GM13976 (cell line): ENCODE data around the gene MINDY4B.
"Not testable (repeated sequence)": the region's sequence is repeated elsewhere in the genome, so short reads cannot be mapped to it uniquely, and the experiment has no call there.

Experiments used
- DNase-seq: peaks from one replicate; pipeline ENCODE4 v3.0.0; 2012; ENCODE audit warnings: low spot score
- CTCF ChIP-seq: IDR thresholded peaks from 2 replicates; pipeline ENCODE4 v1.5.1; 2012; ENCODE audit warnings: borderline replicate concordance, mild to moderate bottlenecking; ENCODE audit not compliant: insufficient read depth; ENCODE audit errors: extremely low read depth, missing control alignments, control extremely low read depth
- in situ Hi-C: fragments of 300-500 bp; cut with MboI; formaldehyde crosslinking; loops from one replicate; pipeline ENCODE4 v1.12.0; 2022; ENCODE audit warnings: low sequenced_read_pairs, mixed read lengths, inconsistent platforms; ENCODE audit not compliant: unreplicated experiment

Gene MINDY4B

DNA sequence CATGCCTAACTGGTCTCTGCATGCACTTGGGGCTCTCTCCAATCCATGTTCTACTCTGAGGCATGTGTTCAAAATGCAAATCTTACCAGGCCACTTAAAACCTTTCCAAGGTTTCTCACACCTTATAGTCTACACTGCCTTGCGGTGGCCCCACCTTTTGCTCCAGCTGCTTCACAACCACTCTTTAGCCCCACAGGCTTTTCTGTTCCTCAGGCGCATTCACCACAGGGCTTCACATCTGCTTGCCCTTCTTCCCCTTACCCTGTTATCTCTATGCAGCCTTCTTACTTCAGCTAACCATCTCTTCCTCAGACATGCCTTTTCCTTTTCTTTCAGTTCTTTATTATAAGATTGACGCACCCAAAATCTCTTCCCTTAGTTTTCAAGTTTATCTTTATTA, 37.8 kb downstream of the MINDY4B start:
- in situ Hi-C loops, result loop anchor here (10.0 to 25.0 kb wide), 2 partner anchors 143 to 355 kb away; no protein-coding TSS in a partner anchor
- TF ChIP-seq CTCF, result no peak
- DNase-seq, result no peak

DNA sequence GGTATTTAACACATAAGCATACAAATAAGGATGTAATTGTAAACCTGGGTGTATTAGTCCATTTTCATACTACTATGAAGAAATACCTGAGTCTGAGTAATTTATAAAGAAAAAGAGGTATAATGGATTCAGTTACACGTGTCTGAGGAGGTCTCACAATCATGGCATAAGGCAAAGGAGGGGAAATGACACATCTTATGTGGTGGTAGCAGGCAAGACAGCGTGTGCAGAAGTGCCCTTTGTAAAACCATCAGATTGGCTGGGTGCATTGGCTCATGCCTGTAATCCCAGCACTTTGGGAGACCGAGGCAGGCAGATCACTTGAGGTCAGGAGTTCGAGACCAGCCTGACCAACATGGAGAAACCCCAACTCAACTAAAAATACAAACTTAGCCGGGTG, 41.3 kb downstream of the MINDY4B start:
- not testable (repeated sequence) for DNase-seq
- in situ Hi-C loops, result loop anchor here (10.0 to 25.0 kb wide), 2 partner anchors 139 to 352 kb away; no protein-coding TSS in a partner anchor

- no peak for DNase-seq
- in situ Hi-C loops, result loop anchor here (10.0 to 25.0 kb wide), 2 partner anchors 137 to 350 kb away; no protein-coding TSS in a partner anchor
- TF ChIP-seq CTCF, result no peak
Observed at GRCh38 chr3:150861851-150862250, 43.4 kb downstream of the MINDY4B start.

- DNase-seq, result not testable (repeated sequence)
- in situ Hi-C loops, result loop anchor here (25.0 kb wide), 1 partner anchor 346 kb away; no protein-coding TSS in a partner anchor
Observed at GRCh38 chr3:150857936-150858335, 47.3 kb downstream of the MINDY4B start.

DNA sequence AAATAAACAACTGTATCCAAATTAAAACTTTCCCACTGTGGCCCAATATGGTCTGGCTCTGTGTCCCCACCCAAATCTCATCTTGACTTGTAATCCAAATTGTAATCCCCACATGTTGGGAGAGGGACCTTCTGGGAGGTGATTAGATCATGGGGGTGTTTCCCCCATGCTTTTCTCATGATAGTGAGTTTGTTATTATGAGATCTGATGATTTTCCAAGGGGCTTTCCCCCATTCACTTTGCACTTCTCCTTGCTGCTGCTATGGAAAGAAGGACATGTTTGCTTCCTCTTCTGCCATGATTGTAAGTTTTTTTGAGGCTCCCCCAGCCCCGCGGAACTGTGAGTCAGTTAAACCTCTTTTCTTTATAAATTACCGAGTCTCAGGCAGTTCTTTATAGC, 55.0 kb downstream of the MINDY4B start:
- no peak for TF ChIP-seq CTCF
- in situ Hi-C loops, result loop anchor here (25.0 kb wide), 1 partner anchor 338 kb away; no protein-coding TSS in a partner anchor
- DNase-seq, result no peak

- TF ChIP-seq CTCF, result no peak
- no peak for DNase-seq
- in situ Hi-C loops, result no loop called here
Observed at GRCh38 chr3:150848864-150849263, 56.4 kb downstream of the MINDY4B start.

GRCh38 chr3:150847433-150847832, 57.8 kb downstream of the MINDY4B start:
- no peak for DNase-seq
- TF ChIP-seq CTCF, result no peak
- in situ Hi-C loops, result no loop called here

DNA sequence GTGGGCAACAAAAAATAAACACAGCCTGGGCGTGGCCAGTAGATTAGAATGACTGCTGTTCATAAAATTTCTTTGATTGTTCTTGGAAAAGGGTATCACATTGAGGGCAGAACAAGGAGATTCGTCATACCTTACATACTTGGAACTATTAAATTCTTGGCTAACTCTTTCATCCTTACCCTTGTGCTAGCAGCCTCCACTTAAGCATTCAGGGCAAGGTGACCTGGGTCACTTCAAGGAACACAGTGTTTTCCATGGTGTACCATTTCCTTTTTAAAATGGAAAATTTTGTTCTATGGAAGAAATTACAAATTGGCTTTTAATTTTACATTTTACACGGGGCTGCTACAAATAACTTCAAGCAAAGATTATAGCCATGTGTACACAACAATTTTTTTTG, 60.8 kb downstream of the MINDY4B start:
- no peak for DNase-seq
- TF ChIP-seq CTCF, result no peak
- in situ Hi-C loops, result no loop called here
